IMR-90 (cell line): ENCODE results near the gene ZKSCAN5. TPM values are rescaled to one million over a fixed set of nuclear protein-coding genes. Genes with fewer than 3 reads are reported as not detected.

ENCODE experiments used
- ATAC-seq: fragments of 200-7000 bp; cut with Tn5 transposase; 2 replicates; pipeline ENCODE4 v1.9.1; 2020; ENCODE audit warnings: low read depth, mild to moderate bottlenecking, moderate library complexity
- BruUV-seq: library from RNA; stranded (reverse); fragments of 400-500 nt; replicated peaks from 2 replicates; lab custom pipeline; 2021; lab: Mats Ljungman, UMichigan
- CTCF ChIA-PET: fragments of 300-600 bp; formaldehyde crosslinking; extraction: SDS; loops from one replicate; lab custom pipeline; 2021; ENCODE audit warnings: antibody characterized with exemption; lab: Yijun Ruan, JAX
- POLR2A ChIA-PET: fragments of 300-600 bp; sonication (Branson Sonifier 250); formaldehyde crosslinking; loops from one replicate; lab custom pipeline; 2022; ENCODE audit warnings: antibody characterized with exemption; ENCODE audit not compliant: unreplicated experiment; lab: Charles Lee
- DNase-seq: peaks from one replicate; pipeline ENCODE4 v3.0.0; 2013
- H2AFZ ChIP-seq: replicated peaks from 2 replicates; pipeline ENCODE3; 2013; ENCODE audit warnings: low read length, mild to moderate bottlenecking; ENCODE audit not compliant: poor library complexity
- H2AK5ac ChIP-seq: 2 replicates; pipeline ENCODE4 v1.6.1; 2013; ENCODE audit warnings: low read depth, low read length, inconsistent platforms
- H2AK9ac ChIP-seq: replicated peaks from 2 replicates; pipeline ENCODE3; 2013; ENCODE audit warnings: mild to moderate bottlenecking, low read depth, low read length, moderate library complexity; ENCODE audit not compliant: poor library complexity
- H2BK120ac ChIP-seq: 2 replicates; pipeline ENCODE4 v1.6.1; 2013; ENCODE audit warnings: low read depth, low read length, inconsistent platforms
- H2BK15ac ChIP-seq: 3 replicates; pipeline ENCODE4 v1.6.1; 2013; ENCODE audit warnings: low read depth, low read length, inconsistent platforms
- H2BK20ac ChIP-seq: 2 replicates; pipeline ENCODE4 v1.6.1; 2013; ENCODE audit warnings: low read depth, mild to moderate bottlenecking, inconsistent platforms, low read length, moderate library complexity
- H2BK5ac ChIP-seq: 2 replicates; pipeline ENCODE4 v1.6.1; 2013; ENCODE audit warnings: mild to moderate bottlenecking, low read depth, low read length, inconsistent platforms; ENCODE audit not compliant: poor library complexity, severe bottlenecking
- H3K14ac ChIP-seq: replicated peaks from 2 replicates; pipeline ENCODE4 v1.6.1; 2013; ENCODE audit warnings: low read depth, low read length, inconsistent platforms
- H3K18ac ChIP-seq: 2 replicates; pipeline ENCODE4 v1.6.1; 2013; ENCODE audit warnings: low read depth, low read length, control low read depth
- H3K23ac ChIP-seq: 2 replicates; pipeline ENCODE4 v1.6.1; 2013; ENCODE audit warnings: low read depth, low read length, inconsistent platforms
- H3K27ac ChIP-seq: 2 replicates; pipeline ENCODE4 v1.5.1; 2013; ENCODE audit warnings: mild to moderate bottlenecking, control low read depth, low read length; ENCODE audit not compliant: insufficient read depth
- H3K27me3 ChIP-seq: 2 replicates; pipeline ENCODE4 v1.6.1; 2013; ENCODE audit warnings: low read length; ENCODE audit not compliant: control insufficient read depth, insufficient read depth
- H3K36me3 ChIP-seq: 2 replicates; pipeline ENCODE4 v1.6.1; 2013; ENCODE audit warnings: low read length, mixed read lengths; ENCODE audit not compliant: control insufficient read depth, insufficient read depth
- H3K4ac ChIP-seq: 2 replicates; pipeline ENCODE4 v1.6.1; 2013; ENCODE audit warnings: low read depth, low read length, inconsistent platforms
- H3K4me1 ChIP-seq: 2 replicates; pipeline ENCODE4 v1.6.1; 2013; ENCODE audit warnings: low read length, mixed read lengths; ENCODE audit not compliant: control insufficient read depth, insufficient read depth
- H3K4me2 ChIP-seq: 2 replicates; pipeline ENCODE4 v1.6.1; 2013; ENCODE audit warnings: low read depth, mild to moderate bottlenecking, control low read depth, low read length, moderate library complexity
- H3K4me3 ChIP-seq: 2 replicates; pipeline ENCODE4 v1.5.1; 2013; ENCODE audit warnings: low read depth, mild to moderate bottlenecking, control low read depth, low read length, moderate library complexity; ENCODE audit not compliant: insufficient read depth
- H3K56ac ChIP-seq: 2 replicates; pipeline ENCODE4 v1.6.1; 2013; ENCODE audit warnings: low read length, inconsistent platforms; ENCODE audit not compliant: insufficient read depth; ENCODE audit errors: extremely low read depth
- H3K79me1 ChIP-seq, 2 experiments: 2 replicates each; pipeline ENCODE4 v1.6.1; 2013; ENCODE audit warnings: low read length in 2 of 2, inconsistent platforms in 1 of 2, low read depth in 1 of 2
- H3K9ac ChIP-seq: 2 replicates; pipeline ENCODE4 v1.6.1; 2013; ENCODE audit warnings: low read depth, low read length, control low read depth
- H3K9me1 ChIP-seq: 2 replicates; pipeline ENCODE4 v1.6.1; 2013; ENCODE audit warnings: low read length, inconsistent platforms; ENCODE audit not compliant: insufficient read depth
- H3K9me3 ChIP-seq: 2 replicates; pipeline ENCODE4 v1.6.1; 2013; ENCODE audit warnings: low read length; ENCODE audit not compliant: control insufficient read depth, insufficient read depth
- H4K20me1 ChIP-seq: 2 replicates; pipeline ENCODE4 v1.6.1; 2013; ENCODE audit warnings: low read length, inconsistent platforms; ENCODE audit not compliant: insufficient read depth
- H4K5ac ChIP-seq: 2 replicates; pipeline ENCODE4 v1.6.1; 2013; ENCODE audit warnings: mild to moderate bottlenecking, low read depth, low read length, control low read depth
- H4K8ac ChIP-seq, 2 experiments: 2 replicates each; pipeline ENCODE4 v1.6.1; 2013; ENCODE audit warnings: low read depth in 2 of 2, low read length in 2 of 2, control low read depth in 1 of 2, inconsistent platforms in 1 of 2
- H4K91ac ChIP-seq: 2 replicates; pipeline ENCODE4 v1.6.1; 2013; ENCODE audit warnings: low read depth, low read length, inconsistent platforms; ENCODE audit not compliant: insufficient read depth
- BHLHE40 ChIP-seq: fragments of 150-350 bp; IDR thresholded peaks from 2 replicates; pipeline ENCODE4 v1.6.1; 2016; ENCODE audit warnings: mild to moderate bottlenecking, low read depth, low read length
- CEBPB ChIP-seq: IDR thresholded peaks from 2 replicates; pipeline ENCODE4 v1.6.1; 2012; ENCODE audit warnings: low read depth, low read length, improper control_type of control experiment
- CHD1 ChIP-seq: IDR thresholded peaks from 2 replicates; pipeline ENCODE4 v1.6.1; 2012; ENCODE audit warnings: low read depth, low read length, improper control_type of control experiment
- FOS ChIP-seq: fragments of 150-350 bp; IDR thresholded peaks from 2 replicates; pipeline ENCODE4 v1.6.1; 2016; ENCODE audit warnings: low read depth, low read length
- MAFK ChIP-seq: IDR thresholded peaks from 2 replicates; pipeline ENCODE4 v1.6.1; 2012; ENCODE audit warnings: low read depth, low read length, improper control_type of control experiment
- MAZ ChIP-seq: IDR thresholded peaks from 2 replicates; pipeline ENCODE4 v1.6.1; 2012; ENCODE audit warnings: low read depth, mild to moderate bottlenecking, low read length, improper control_type of control experiment, moderate library complexity, borderline replicate concordance
- MXI1 ChIP-seq: IDR thresholded peaks from 2 replicates; pipeline ENCODE4 v1.6.1; 2012; ENCODE audit warnings: low read depth, mild to moderate bottlenecking, low read length, moderate library complexity, borderline replicate concordance
- NFE2L2 ChIP-seq: fragments of 150-350 bp; IDR thresholded peaks from 2 replicates; pipeline ENCODE4 v1.6.1; 2016; ENCODE audit warnings: low read depth, mild to moderate bottlenecking, low read length
- POLR2A ChIP-seq: IDR thresholded peaks from 2 replicates; pipeline ENCODE4 v1.6.1; 2012; ENCODE audit warnings: mild to moderate bottlenecking, low read depth, low read length
- RAD21 ChIP-seq: IDR thresholded peaks from 2 replicates; pipeline ENCODE4 v1.6.1; 2012; ENCODE audit warnings: low read length, improper control_type of control experiment
- RCOR1 ChIP-seq: IDR thresholded peaks from 2 replicates; pipeline ENCODE4 v1.6.1; 2012; ENCODE audit warnings: mild to moderate bottlenecking, low read length, improper control_type of control experiment; ENCODE audit not compliant: insufficient replicate concordance
- RFX5 ChIP-seq: IDR thresholded peaks from 2 replicates; pipeline ENCODE4 v1.8.0; 2012; ENCODE audit warnings: low read depth, mild to moderate bottlenecking, low read length, moderate library complexity
- SMC3 ChIP-seq: fragments of 150-350 bp; IDR thresholded peaks from 2 replicates; pipeline ENCODE4 v1.6.1; 2016; ENCODE audit warnings: low read depth, mild to moderate bottlenecking, antibody characterized with exemption, low read length, moderate library complexity
- USF2 ChIP-seq: fragments of 150-350 bp; IDR thresholded peaks from 2 replicates; pipeline ENCODE4 v1.6.1; 2017; ENCODE audit warnings: mild to moderate bottlenecking, antibody characterized with exemption, low read length, low read depth
- WGBS, 2 experiments: methylation state at CpG; one replicate each; pipeline versions ENCODE4 v1.1.5 to v1.1.7; 2013; ENCODE audit warnings: missing lambda C conversion rate in 2 of 2; ENCODE audit not compliant: insufficient read length in 1 of 2; ENCODE audit errors: extremely low coverage in 2 of 2; 5-methylcytosine and 5-hydroxymethylcytosine counted together
- dilution Hi-C: fragments of 300-500 bp; cut with HindIII; formaldehyde crosslinking; loops from one replicate; pipeline ENCODE4 v1.14.3; 2018; ENCODE audit warnings: low sequenced_read_pairs; ENCODE audit not compliant: unreplicated experiment
- in situ Hi-C: fragments of 300-500 bp; cut with MboI; formaldehyde crosslinking; loops from 3 replicates; pipeline ENCODE4 v1.14.3; 2019; ENCODE audit warnings: low sequenced_read_pairs, inconsistent platforms, mixed read lengths
- intact Hi-C: fragments of 100-400 bp; cut with micrococcal nuclease; formaldehyde crosslinking; loops from 2 replicates; pipeline ENCODE4 v1.10.0; 2022
- polyA plus RNA-seq, 3 experiments: library from polyadenylated mRNA; depleted of rRNA; stranded (reverse); fragments of >200 nt; gene quantifications; 2 replicates each; pipeline ENCODE4 v1.2.3, GENCODE V29; 2012; ENCODE audit warnings: low replicate concordance in 1 of 3
- total RNA-seq: library from RNA; depleted of rRNA; stranded (reverse); fragments of >200 nt; gene quantifications from 2 replicates; pipeline ENCODE4 v1.2.3, GENCODE V29; 2012
- TF ChIP-seq, protein P1 (sequence below): fragments of 150-350 bp; IDR thresholded peaks from 2 replicates; pipeline ENCODE4 v1.6.1; 2016; ENCODE audit warnings: low read depth, mild to moderate bottlenecking, low read length, moderate library complexity, borderline replicate concordance
- TF ChIP-seq, protein P2 (sequence below): conservative IDR thresholded peaks from 2 replicates; pipeline ENCODE4 v1.5.1; 2012; ENCODE audit warnings: mild to moderate bottlenecking, low read depth, low read length, improper control_type of control experiment

The ZKSCAN5 gene
- total and polyA plus RNA-seq, 2 of the 4 experiments (the other 2 are of a cell fraction): 5.5 to 16.3 TPM

DNA sequence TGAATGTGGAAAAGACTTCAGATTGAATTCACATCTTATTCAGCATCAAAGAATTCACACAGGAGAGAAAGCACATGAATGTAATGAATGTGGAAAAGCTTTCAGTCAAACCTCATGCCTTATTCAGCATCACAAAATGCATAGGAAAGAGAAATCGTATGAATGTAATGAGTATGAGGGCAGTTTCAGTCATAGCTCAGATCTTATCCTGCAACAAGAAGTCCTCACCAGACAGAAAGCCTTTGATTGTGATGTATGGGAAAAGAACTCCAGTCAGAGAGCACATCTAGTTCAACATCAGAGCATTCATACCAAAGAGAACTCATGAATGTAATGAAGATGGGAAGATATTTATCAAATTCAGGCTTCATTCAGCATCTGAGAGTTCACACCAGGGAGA, 68.8 kb downstream of the ZKSCAN5 start:
- in situ Hi-C loops (no loop called here), intact Hi-C loops (no loop called here), dilution Hi-C loops (no loop called here)
- Histone ChIP-seq H2AK5ac (no peak overlapping the region), H4K8ac (no peak overlapping the region), H4K20me1 (peaks cover 26% of the 10 kb centered on the region; the same call in 1 of the 2 replicates), H3K27ac (no peak overlapping the region), H3K56ac (no peak overlapping the region), H3K36me3 (peaks cover 32% of the 10 kb centered on the region), H4K5ac (no peak overlapping the region), H3K4me1 (no peaks in the 10 kb centered on the region), H3K23ac (no peak overlapping the region), H2AK9ac (no peak overlapping the region), H2BK5ac (no peak overlapping the region), H3K4me3 (no peak overlapping the region), H3K9me3 (no peaks in the 10 kb centered on the region), H2BK15ac (no peak overlapping the region), H2BK120ac (no peak overlapping the region), H2BK20ac (no peak overlapping the region), H4K91ac (no peak overlapping the region), H3K4ac (no peak overlapping the region), H3K9me1 (peaks cover 4% of the 10 kb centered on the region), H3K79me1 (peaks cover 31 to 52% of the 10 kb centered on the region in 2 experiments), H3K27me3 (no peaks in the 10 kb centered on the region), H3K4me2 (no peak overlapping the region), H3K18ac (no peak overlapping the region), H3K9ac (no peak overlapping the region), H3K14ac (no peak overlapping the region), H2AFZ (no peak overlapping the region)
- no TSS peak for BruUV-seq
- TF ChIP-seq SMC3: no peak
- TF ChIP-seq CEBPB: no peak
- TF ChIP-seq MAFK: no peak
- TF ChIP-seq, protein P1, sequence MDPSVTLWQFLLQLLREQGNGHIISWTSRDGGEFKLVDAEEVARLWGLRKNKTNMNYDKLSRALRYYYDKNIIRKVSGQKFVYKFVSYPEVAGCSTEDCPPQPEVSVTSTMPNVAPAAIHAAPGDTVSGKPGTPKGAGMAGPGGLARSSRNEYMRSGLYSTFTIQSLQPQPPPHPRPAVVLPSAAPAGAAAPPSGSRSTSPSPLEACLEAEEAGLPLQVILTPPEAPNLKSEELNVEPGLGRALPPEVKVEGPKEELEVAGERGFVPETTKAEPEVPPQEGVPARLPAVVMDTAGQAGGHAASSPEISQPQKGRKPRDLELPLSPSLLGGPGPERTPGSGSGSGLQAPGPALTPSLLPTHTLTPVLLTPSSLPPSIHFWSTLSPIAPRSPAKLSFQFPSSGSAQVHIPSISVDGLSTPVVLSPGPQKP: no peak
- TF ChIP-seq FOS: no peak
- TF ChIP-seq BHLHE40: no peak
- no peak for TF ChIP-seq RAD21
- no peak for TF ChIP-seq MAZ
- TF ChIP-seq MXI1: no peak
- no peak for TF ChIP-seq USF2
- TF ChIP-seq POLR2A: no peak
- no peak for TF ChIP-seq CHD1
- TF ChIP-seq, protein P2, sequence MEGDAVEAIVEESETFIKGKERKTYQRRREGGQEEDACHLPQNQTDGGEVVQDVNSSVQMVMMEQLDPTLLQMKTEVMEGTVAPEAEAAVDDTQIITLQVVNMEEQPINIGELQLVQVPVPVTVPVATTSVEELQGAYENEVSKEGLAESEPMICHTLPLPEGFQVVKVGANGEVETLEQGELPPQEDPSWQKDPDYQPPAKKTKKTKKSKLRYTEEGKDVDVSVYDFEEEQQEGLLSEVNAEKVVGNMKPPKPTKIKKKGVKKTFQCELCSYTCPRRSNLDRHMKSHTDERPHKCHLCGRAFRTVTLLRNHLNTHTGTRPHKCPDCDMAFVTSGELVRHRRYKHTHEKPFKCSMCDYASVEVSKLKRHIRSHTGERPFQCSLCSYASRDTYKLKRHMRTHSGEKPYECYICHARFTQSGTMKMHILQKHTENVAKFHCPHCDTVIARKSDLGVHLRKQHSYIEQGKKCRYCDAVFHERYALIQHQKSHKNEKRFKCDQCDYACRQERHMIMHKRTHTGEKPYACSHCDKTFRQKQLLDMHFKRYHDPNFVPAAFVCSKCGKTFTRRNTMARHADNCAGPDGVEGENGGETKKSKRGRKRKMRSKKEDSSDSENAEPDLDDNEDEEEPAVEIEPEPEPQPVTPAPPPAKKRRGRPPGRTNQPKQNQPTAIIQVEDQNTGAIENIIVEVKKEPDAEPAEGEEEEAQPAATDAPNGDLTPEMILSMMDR: no peak
- TF ChIP-seq NFE2L2: no peak
- no peak for TF ChIP-seq RCOR1
- TF ChIP-seq RFX5: no peak
- whole genome bisulfite sequencing, 2 experiments: no CpG with 5 or more reads among the region's 1 CpG
- ChIA-PET CTCF (no interaction called here), POLR2A (interaction anchor here (0.6 kb wide), 1 partner anchor 8 kb away, joined by 4 read pairs; no protein-coding TSS in a partner anchor)
- no peak for ATAC-seq
- no peak for DNase-seq
